Activated gamma-delta T cell (primary cell): ENCODE results near the gene FCN2.

Experiments used
- DNase-seq: peaks from one replicate; lab custom pipeline; 2025; lab: John Stamatoyannopoulos, UW

Gene FCN2

DNA sequence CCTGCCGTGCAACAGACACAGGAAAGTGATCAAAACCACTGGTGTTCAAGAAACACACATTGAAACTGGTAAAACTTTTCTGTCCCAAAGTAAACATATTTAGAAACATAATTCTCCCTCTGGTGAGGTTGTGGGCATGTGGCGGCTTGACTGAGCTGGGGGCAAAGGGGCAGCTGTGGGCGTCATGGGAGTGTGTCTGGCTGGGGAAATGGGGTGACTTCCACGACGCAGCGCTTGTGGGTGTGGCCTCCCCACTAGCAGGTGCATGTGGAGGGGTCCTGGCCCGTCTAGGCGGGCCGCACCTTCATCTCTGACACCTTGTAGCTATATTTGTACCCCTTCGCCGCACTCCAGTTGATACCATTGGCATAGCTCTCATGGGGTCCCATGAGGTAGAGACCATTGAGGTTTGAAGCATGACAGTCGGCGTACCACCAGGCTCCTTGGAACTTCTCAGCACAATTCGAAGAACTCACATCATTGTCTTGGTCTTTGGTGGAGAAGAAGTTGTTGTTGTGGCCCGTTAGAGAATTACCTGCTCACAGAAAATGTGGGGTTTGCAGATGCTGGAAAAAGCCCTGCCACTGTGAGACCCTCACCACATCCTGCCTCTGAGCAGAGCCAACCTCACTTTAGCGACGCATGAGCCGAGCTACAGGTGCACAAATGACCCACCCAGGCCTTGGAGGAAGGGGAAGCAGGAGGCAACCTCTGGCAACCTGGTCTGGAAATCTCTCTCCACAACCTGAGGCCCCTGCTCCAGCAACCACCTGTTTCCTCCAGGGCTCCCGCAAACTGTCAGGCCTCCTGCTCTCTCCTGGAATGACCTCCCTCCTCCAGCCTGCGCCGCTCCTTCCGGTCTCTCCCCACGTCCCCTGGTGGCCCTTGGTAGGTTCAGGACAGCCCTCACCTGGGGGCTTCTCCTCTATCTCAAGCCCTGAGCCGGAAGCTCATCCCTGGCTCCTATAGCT is 29.2 kb downstream of the FCN2 start:
- no peak for DNase-seq

DNA sequence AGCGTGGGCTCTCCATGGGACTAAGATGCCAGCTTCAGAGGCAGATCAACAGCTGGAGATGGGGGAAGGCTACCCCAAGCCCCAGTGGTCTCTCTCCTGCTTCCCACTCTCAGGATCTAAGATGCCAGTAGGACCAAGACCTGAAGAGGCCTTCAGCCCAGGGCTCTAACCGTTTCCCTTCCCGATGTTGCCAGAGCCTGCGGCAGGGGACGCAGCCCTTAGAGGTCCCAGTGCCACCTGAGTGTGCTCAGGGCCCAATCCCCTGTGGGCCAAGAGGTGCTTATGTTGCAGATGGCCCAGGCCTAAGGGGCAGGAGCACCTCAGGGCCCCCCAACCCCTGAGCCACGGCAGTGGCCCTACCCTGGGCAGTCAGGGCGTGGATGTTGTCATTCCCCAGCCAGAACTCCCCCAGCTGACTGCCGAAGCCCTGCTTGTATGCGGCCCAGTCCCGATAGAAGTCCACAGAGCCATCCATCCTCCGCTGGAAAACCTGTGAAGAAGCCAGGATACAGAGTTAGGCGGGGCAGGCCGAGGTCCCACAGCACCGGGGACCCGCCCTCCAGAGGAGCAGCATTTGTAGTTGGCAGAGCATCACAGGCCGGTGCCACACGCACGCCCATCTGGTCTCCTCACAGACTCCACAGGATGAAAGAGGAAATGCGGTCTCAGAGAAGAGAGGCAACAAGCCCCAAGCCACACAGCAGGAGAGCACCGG is 31.7 kb downstream of the FCN2 start:
- no peak for DNase-seq

GRCh38 chr9:134913041-134913712 is 32.6 kb downstream of the FCN2 start:
- no peak for DNase-seq

DNA sequence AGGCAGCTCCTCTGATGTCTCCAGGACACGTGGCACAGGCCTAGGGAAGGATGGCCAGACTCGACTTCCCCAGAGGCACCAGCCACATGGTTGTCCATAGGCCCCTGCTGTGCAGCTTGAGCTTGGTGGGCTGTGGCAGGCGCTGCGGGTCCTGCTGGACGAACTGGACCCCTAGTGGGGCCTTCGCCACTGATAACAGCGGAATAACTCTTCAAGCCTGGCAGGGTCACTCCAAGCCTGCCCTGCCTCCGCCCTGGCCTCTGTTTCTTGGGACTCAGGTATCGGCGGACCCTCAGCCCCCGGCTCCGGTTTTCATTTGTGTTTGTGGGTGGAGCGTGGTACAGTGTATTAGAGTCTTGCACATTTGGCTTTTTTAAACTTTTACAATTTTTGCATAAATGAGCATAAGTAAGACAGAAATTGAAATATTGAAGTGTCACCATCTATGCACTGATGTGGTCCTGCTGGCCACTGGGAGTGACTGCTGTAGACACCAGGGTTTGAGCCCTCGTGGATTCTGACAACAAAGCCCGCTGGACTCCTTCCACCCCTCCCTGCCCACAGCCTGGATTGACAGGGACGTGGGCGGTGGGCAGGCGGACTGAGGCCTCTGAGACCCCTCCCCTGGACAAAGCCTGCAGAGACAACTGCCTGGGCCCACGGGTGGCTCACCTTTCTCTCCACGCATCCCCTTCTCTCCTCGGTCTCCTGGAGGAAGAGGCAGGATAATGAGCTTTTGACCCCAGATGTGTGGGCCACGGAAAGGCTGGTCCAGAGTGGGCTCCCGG is 33.3 kb downstream of the FCN2 start:
- no peak for DNase-seq

DNA sequence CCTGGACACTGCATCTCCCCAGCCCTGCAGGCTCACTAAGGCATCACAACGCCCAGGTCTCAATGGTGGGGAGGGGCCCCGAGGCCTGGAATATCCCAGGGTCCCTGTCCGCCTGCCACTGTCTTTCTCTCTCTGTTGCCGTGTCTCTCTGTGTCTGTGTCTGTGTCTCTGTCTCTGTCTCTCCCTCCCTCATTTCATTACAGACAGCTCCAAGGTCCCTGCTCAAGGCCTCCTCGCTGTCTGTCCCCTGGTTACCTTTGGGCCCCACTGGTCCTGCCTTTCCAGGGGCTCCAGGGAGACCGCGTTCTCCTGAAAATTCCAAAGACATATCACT is 33.9 kb downstream of the FCN2 start:
- DNase-seq = no peak

DNA sequence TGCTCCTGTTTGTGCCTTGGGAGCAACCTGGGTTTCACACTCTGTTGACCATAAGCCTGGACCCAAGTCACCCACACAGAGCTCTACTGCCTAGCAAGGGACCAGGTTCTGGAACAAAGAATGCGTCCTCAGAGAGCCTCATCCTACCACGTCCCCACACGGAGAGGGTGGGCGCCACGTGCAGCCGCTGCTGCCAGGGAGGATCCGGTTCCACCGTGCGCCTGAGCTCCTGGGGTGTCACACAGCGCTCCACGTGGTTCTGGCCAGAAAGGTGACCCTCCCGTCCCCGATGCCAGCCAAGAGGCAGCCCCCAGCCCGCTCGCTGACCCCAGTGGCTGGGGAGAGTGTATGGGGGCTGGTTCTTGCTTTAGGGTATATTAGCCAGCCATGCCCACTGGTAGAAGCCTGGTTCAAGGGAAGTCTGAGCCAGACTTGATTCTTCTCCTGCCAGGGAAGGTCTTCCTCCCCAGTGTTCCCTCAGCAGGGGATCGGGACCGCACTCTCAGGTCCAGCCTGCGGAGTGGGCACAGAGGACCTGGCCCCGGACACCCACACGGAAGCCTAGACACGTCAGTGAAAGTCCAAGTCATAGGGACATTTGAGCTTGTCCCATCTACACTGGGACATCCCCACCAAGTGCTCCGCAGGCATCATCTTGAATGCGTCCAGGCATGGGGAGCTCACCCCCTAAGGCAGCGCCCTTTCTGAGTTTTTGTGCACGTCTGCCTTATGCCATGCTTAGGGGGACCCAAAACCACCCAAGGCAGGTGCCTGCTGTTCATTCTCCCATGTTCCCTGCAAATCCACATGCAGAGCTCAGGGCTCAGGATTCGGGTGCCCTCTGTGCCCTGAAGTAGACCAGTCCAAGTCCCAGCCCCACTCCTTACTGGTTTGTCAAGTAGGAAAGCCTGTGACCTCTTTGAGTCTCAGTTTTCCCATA is 34.7 kb downstream of the FCN2 start:
- DNase-seq = no peak

GRCh38 chr9:134916161-134916665 is 35.6 kb downstream of the FCN2 start:
- DNase-seq = no peak

GRCh38 chr9:134917431-134918373 is 37.1 kb downstream of the FCN2 start, which contains the start of gene FCN1:
Gene FCN1, minus strand, starts transcription at chr9:134917912. Its CDS starts 41 bp downstream, at chr9:134917871.
- no peak for DNase-seq

DNA sequence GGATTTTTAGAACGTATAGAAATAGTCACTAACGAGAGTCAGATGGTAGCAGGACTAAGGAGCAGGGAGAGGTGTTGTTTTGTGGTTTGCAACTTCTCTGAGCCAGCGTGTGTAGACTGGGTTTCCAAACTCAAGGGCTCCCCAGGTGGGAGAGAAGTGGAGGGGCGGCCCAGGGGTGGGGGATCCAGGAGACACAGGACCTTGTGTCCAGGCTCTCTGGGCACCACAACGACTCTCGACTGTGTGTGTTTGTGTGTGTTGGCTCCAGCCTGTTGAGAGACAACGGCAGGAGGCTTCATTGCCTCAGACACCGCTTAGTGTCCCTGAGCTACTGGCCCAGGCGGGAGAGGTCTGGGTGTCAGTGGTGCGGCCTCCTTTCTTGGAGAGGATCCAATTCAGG is 38.0 kb downstream of the FCN2 start:
- DNase-seq = no peak

- DNase-seq = no peak
Observed at GRCh38 chr9:134919303-134919702, 38.7 kb downstream of the FCN2 start.

DNA sequence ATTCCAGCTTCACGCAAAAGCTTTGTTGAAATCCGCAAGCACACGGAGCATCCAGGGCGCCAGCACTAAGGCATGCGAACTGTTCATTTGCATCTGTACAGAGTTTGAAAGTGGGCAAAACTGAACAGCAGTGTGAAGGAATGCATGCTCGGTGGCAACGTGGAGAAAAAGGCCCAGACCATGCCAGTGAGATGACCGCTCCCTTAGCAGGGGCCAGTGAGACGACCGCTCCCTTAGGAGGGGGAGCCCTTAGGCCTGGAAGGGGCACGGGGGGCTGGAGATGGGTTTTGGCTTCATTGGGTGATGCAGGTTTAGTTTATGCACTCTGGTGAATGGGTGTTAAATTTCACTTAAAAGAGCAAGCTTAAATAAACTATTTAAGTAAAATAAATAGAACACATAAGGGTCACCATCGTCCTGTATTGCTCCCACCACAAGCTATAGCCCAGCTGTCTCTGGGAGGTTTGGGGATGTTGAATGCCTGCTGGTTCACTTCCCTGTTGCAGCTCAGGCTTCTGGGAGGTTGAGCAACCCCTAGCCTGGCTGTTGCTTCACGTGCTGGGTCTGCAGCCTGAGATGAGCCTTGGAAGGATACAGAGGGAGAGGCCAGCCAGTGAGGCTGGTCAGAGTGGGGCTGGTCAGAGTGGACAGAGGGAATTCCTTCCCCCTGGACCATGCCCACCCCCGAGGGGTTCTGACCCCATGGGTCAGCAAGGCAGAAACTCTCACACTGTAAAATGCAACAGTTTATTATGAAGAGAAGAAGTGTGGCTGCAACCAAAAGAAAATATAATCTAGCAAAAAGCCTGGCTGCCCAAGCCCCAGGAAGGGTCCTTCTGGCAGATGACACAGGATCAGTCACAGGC is 41.7 kb downstream of the FCN2 start:
- no peak for DNase-seq

GRCh38 chr9:134922932-134923240 is 42.3 kb downstream of the FCN2 start:
- DNase-seq = no peak

DNA sequence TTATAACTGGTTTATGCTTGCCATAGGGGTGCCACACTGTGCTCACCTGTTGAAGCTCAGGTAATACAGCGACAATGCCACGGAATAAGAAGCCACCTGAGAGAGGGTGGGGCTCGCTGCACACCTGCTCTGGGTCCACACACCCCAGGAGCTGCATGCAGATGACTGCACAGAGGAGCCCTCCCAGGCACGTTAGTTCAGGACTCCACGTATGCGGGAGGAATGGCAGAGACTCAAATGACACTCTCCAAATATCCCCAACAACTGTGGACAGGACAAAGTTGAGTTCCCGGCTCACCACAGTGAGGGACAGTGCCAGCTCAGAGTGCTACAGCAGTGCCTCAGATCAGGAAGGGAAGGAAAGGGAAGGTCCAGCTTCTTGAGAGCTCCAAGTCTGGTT is 42.9 kb downstream of the FCN2 start:
- DNase-seq = no peak

- no peak for DNase-seq
Observed at GRCh38 chr9:134925011-134925511, 44.5 kb downstream of the FCN2 start.

- DNase-seq = no peak
Observed at GRCh38 chr9:134928436-134929192, 48.0 kb downstream of the FCN2 start.

GRCh38 chr9:134929193-134930158 is 48.9 kb downstream of the FCN2 start:
- DNase-seq = no peak
